Posterior cingulate gyrus (tissue), 11 donors: ENCODE data around the gene ZBTB26.

ENCODE experiments used
- DNase-seq, 10 donors: peaks; one replicate each; pipeline versions ENCODE4 v3.0.0 to v3.0.0-alpha.2; 2020 to 2021; ENCODE audit warnings: mixed read lengths in 3 of 10
- intact Hi-C: fragments of 100-400 bp; cut with DNase I; formaldehyde crosslinking; loops from one replicate; pipeline ENCODE4 v1.15.1; 2023

Gene ZBTB26, protein sequence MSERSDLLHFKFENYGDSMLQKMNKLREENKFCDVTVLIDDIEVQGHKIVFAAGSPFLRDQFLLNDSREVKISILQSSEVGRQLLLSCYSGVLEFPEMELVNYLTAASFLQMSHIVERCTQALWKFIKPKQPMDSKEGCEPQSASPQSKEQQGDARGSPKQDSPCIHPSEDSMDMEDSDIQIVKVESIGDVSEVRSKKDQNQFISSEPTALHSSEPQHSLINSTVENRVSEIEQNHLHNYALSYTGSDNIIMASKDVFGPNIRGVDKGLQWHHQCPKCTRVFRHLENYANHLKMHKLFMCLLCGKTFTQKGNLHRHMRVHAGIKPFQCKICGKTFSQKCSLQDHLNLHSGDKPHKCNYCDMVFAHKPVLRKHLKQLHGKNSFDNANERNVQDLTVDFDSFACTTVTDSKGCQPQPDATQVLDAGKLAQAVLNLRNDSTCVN

DNA sequence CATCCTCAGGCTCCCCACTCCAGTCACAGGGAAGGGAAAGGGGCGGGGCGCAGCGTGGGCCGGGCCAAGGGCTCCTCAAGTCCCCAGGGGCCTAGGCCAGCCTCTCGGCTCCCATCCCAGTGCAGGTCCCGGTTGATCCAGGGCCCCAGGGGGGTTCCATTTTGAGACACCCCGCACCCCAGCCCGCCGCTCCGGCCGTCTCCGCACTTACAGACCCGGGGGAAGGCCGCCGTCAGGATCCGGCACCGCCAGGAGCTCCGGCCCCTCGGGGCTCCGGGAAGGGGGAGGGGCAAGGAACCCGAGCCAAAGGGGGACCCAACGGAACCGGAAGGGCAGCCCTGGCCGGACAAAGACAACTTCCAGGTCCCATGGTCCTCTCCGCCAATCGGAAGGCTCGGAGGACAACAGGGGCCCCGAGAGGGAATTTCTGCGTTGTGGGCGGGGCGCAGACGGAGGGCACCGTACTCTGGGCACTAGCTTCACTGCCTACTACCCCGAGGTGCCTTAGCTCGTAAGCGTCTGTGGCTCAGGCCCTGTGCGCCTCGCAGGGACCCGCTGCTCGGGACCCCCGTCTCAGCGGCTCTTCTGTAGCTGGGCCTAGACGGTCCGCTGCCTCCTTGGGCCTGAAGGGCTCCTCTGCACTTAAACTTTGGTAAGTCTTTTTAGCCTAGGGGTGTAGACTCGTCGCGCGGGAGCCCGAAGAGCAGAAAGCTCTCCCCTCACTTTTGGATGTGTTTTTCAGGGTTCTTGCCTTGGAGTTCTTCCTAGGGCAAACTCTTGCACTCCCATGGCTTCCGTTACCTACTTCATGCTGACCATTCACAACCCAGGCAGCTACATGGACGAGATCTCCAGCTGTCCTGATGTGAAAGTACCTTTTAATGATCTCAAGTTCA is at the start of gene ZBTB26:
ZBTB26 (minus strand) TSS at position 287 of the 896 bp plus-strand sequence. CDS start 11,578 bp downstream, outside the sequence.
- intact Hi-C loops = loop anchor here (2.0 kb wide), 1 partner anchor 21 kb away; no protein-coding TSS in a partner anchor

DNA sequence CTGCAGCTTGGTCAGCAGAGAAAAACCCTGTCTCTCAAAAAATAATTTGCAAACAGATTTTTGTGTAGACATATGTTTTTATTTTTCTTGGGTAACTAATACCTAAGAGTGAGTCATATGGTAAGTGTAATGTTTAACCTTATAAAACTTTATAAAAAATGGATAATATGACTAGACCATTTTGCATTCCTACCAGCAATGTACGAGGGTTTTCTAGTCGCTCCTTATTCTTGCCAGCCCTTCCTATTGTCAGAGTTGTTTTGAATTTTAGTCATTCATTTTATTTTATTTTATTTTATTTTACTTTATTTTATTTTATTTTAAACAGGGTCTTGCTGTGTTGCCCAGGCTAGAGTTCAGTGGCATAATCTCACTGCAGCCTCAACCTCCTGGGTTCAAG is 47.3 kb upstream of the ZBTB26 start:
- no peak for DNase-seq
- intact Hi-C loops = no loop called here

More for the DNA sequence above, at the start of gene ZBTB26:
- DNase-seq = peak; percentile 93 to 99 (median 96)

GRCh38 chr9:122975196-122975595 is 43.9 kb upstream of the ZBTB26 start:
- intact Hi-C loops = no loop called here
- no peak for DNase-seq

DNA sequence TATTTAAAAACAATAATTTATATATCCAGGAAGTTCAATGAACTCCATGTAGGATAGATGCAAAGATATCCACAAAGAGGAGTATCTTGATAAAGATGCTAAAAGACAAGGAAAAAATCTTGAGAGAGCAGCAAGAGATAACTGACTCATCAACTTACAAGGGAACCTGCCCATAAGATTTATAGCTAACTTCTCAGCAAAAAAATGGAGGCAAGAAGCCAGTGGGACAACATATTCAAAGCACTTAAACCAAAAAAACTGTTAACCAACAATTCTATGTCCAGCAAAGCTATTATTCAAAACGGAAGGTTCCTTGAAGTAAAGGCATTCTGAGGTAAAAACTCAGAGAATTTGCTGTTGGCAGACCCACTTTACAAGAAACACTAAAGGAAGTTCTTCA is 29.8 kb upstream of the ZBTB26 start:
- intact Hi-C loops = no loop called here
- DNase-seq = no peak

GRCh38 chr9:122955961-122956360 is 24.6 kb upstream of the ZBTB26 start:
- no peak for DNase-seq
- intact Hi-C loops = no loop called here

GRCh38 chr9:122954253-122954691 is 23.0 kb upstream of the ZBTB26 start:
- intact Hi-C loops = no loop called here
- no peak for DNase-seq

- no peak for DNase-seq
- intact Hi-C loops = no loop called here
Measured at GRCh38 chr9:122951056-122951455, 19.7 kb upstream of the ZBTB26 start.

DNA sequence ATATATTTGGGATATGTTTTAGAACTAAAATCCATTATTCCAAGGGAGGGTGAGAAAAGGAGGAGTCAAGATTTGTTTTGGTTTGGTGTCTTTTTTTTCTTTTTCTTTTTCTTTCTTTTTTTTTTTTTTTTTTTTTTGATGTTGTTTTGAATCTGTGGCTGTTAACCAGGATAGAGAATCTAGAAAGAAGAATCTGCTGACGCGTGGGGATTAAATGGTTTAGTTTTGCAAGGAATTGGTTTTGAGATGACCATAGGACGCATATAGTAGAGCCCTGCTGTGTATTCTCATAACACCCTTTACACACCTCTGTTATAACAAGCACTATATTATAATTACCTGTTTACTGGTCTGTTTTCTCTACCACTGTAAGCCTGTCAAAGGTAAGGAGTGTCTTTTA is 19.0 kb upstream of the ZBTB26 start:
- DNase-seq = no peak
- intact Hi-C loops = no loop called here

- intact Hi-C loops = no loop called here
- no peak for DNase-seq
Measured at GRCh38 chr9:122949696-122950095, 18.4 kb upstream of the ZBTB26 start.

- intact Hi-C loops = no loop called here
Measured at GRCh38 chr9:122948313-122948712, 17.0 kb upstream of the ZBTB26 start.

GRCh38 chr9:122946461-122947005 is 15.2 kb upstream of the ZBTB26 start:
- no peak for DNase-seq
- intact Hi-C loops = no loop called here

More at GRCh38 chr9:122948313-122948712, 17.0 kb upstream of the ZBTB26 start:
- no peak for DNase-seq

GRCh38 chr9:122944960-122945888 is 13.9 kb upstream of the ZBTB26 start:
- no peak for DNase-seq
- intact Hi-C loops = no loop called here

DNA sequence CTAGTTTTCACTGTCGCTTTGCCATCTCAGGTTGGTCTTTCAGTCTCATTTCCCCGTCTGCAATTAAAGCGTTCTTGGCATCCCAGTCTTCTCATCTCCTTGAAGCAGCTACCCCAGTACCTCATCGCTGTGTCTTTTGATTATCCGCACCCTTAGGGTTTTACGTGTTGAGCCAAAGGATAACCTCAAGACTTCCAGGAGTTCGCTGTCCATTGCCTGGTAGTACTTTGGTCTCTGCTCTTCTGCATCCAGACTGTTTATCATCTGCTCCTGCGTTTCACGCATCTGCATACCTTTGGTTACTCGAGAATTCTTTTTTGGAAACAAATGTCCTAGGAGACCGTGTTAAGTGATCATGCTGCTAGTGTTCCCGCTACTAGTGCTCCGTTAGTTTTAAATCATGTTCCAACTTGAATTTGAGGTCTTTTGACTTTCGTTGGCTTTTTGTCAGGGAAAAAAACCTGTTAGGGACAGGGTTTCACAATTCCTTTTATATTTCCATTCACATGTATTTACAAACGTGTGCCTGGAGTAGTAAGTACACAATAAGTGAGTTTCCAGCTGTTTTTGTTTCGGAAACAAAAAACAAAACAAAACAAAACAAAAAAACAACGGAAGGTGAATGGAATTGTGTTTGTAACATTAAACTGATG is 10.4 kb upstream of the ZBTB26 start:
- intact Hi-C loops = no loop called here
- DNase-seq = no peak

GRCh38 chr9:122940749-122941581 is 9.7 kb upstream of the ZBTB26 start, which contains the start of gene RABGAP1:
Gene RABGAP1 (plus strand): TSS chr9:122941020. CDS start chr9:122957060, 16,040 bp downstream.
- intact Hi-C loops = no loop called here
- peak; percentile 98 to 100 (median 99) for DNase-seq

GRCh38 chr9:122940454-122940748 is 9.1 kb upstream of the ZBTB26 start:
- no peak for DNase-seq
- intact Hi-C loops = no loop called here

DNA sequence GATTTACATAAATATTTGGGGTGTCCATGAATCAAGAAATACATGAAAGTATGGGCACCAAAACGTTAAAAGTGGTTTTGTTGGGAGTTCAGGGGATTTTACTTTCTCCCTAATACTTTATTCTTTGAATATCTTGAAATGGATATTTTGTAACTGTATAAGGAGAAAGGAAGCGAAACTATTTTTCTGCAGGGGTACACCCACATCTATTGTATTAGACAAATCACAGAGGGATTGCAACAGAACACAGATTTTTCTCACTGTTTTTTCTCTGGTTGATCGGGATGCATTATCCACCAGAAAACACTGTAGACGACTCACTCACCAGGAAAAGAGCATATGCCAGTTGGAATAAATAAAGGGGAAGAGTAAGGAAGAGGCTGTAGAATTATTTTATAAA is 8.3 kb upstream of the ZBTB26 start:
- intact Hi-C loops = no loop called here
- DNase-seq = no peak

GRCh38 chr9:122936883-122937282 is 5.6 kb upstream of the ZBTB26 start:
- DNase-seq = no peak
- intact Hi-C loops = no loop called here

DNA sequence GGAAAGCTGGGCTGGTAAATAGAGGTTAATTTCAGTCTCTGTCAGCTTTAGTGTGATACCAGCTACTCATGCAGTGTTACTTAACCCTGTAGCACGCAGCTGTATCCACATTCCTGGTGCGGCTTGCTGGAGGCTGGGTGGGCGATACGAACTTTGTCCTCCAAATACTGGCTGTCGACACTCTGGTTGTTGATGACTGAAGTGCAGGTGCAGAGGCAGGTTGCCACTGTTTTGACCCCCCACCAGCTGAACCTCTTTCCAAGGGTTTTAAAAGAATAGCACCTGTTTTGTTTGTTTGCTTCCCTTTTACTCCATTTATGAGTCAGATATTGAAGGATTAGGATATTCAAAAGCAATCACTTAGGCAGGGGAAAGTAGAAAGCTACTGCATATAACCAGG is 5.2 kb upstream of the ZBTB26 start:
- DNase-seq = no peak
- intact Hi-C loops = no loop called here
